OCI-LY7 (cell line): ENCODE measurements around the gene MEGF6. TPM values are rescaled to one million over a fixed set of nuclear protein-coding genes. Genes with fewer than 3 reads are reported as not detected.

Source experiments
- BruUV-seq: library from RNA; stranded (reverse); fragments of 400-500 nt; replicated peaks from 2 replicates; lab custom pipeline; 2021; lab: Mats Ljungman, UMichigan
- CTCF ChIA-PET: fragments of 300-600 bp; sonication (Branson Sonifier 250); formaldehyde crosslinking; loops from one replicate; lab custom pipeline; 2022; ENCODE audit warnings: antibody characterized with exemption; ENCODE audit not compliant: unreplicated experiment; lab: Charles Lee
- POLR2A ChIA-PET: fragments of 300-600 bp; sonication (Branson Sonifier 250); formaldehyde crosslinking; loops from one replicate; lab custom pipeline; 2022; ENCODE audit warnings: antibody characterized with exemption; lab: Charles Lee
- DNase-seq: peaks from one replicate; pipeline ENCODE4 v3.0.0-alpha.2; 2015; ENCODE audit warnings: low spot score
- H2AFZ ChIP-seq: fragments of 200-600 bp; sonication (generic), shearing (Covaris generic); 2 replicates; pipeline ENCODE4 v1.6.1; 2014; ENCODE audit warnings: mild to moderate bottlenecking, antibody characterized with exemption, low read length, moderate library complexity
- H3K27ac ChIP-seq: fragments of 200-600 bp; sonication (generic); 2 replicates; pipeline ENCODE4 v1.5.1; 2014; ENCODE audit warnings: mixed run types, low read depth, mild to moderate bottlenecking, moderate library complexity, low read length, inconsistent platforms; ENCODE audit not compliant: poor library complexity, severe bottlenecking
- H3K36me3 ChIP-seq: fragments of 200-600 bp; sonication (generic); 2 replicates; pipeline ENCODE4 v1.6.1; 2014; ENCODE audit warnings: mild to moderate bottlenecking, antibody characterized with exemption, low read length, moderate library complexity, mixed read lengths; ENCODE audit not compliant: insufficient read depth
- H3K4me1 ChIP-seq: fragments of 200-600 bp; sonication (generic); 2 replicates; pipeline ENCODE4 v1.5.1; 2014; ENCODE audit warnings: mild to moderate bottlenecking, low read length; ENCODE audit not compliant: insufficient read depth, poor library complexity, severe bottlenecking
- H3K4me2 ChIP-seq: fragments of 200-600 bp; sonication (generic); 2 replicates; pipeline ENCODE4 v1.6.1; 2014; ENCODE audit warnings: mild to moderate bottlenecking, low read length
- H3K4me3 ChIP-seq: fragments of 200-600 bp; sonication (generic); 2 replicates; pipeline ENCODE4 v1.5.1; 2014; ENCODE audit warnings: mild to moderate bottlenecking, low read depth, low read length; ENCODE audit not compliant: poor library complexity, severe bottlenecking
- H3K79me2 ChIP-seq: fragments of 200-600 bp; sonication (generic); 2 replicates; pipeline ENCODE4 v1.6.1; 2016; ENCODE audit warnings: low read depth, mild to moderate bottlenecking, low read length, moderate library complexity, mixed read lengths; ENCODE audit not compliant: insufficient read depth
- H3K9me2 ChIP-seq: fragments of 200-600 bp; sonication (generic); 2 replicates; pipeline ENCODE4 v1.6.1; 2016; ENCODE audit warnings: mild to moderate bottlenecking, low read length, mixed read lengths; ENCODE audit not compliant: insufficient read depth
- H3K9me3 ChIP-seq: fragments of 200-600 bp; sonication (generic); 2 replicates; pipeline ENCODE4 v1.6.1; 2014; ENCODE audit warnings: mild to moderate bottlenecking, mixed run types, low read length, mixed read lengths
- H4K20me1 ChIP-seq: fragments of 200-600 bp; sonication (generic); 2 replicates; pipeline ENCODE4 v1.6.1; 2014; ENCODE audit warnings: mild to moderate bottlenecking, antibody characterized with exemption, low read length, moderate library complexity, mixed read lengths; ENCODE audit not compliant: insufficient read depth
- CTCF ChIP-seq: fragments of 200-600 bp; sonication (generic); conservative IDR thresholded peaks from 2 replicates; pipeline ENCODE4 v1.5.1; 2014; ENCODE audit warnings: mild to moderate bottlenecking, antibody characterized with exemption, low read length, moderate library complexity, mixed read lengths
- EZH2phosphoT487 ChIP-seq: fragments of 200-600 bp; sonication (generic); IDR thresholded peaks from 2 replicates; pipeline ENCODE4 v1.6.1; 2018; ENCODE audit warnings: low read depth, borderline replicate concordance, mild to moderate bottlenecking, mixed run types, antibody characterized with exemption, low read length, moderate library complexity, mixed read lengths
- intact Hi-C: fragments of 100-400 bp; cut with micrococcal nuclease; formaldehyde crosslinking; loops from one replicate; pipeline ENCODE4 v1.10.0; 2022; ENCODE audit not compliant: unreplicated experiment
- total RNA-seq, 2 experiments: library from RNA; depleted of rRNA in 1 of 2; stranded (reverse); fragments of >200 nt in 1 of 2; shearing (Covaris generic) in 1 of 2; gene quantifications; 2 replicates each; pipeline ENCODE4 v1.2.3, GENCODE V29; 2014 to 2022

Gene MEGF6
- total RNA-seq, 2 experiments from 2014 or later, result 0.15 to 0.32 TPM

- Histone ChIP-seq H3K36me3 (no peaks in the 10 kb centered on the region), H3K4me1 (no peaks in the 10 kb centered on the region), H3K79me2 (no peaks in the 10 kb centered on the region), H2AFZ (no peak overlapping the region), H4K20me1 (no peaks in the 10 kb centered on the region), H3K9me2 (no peaks in the 10 kb centered on the region), H3K4me2 (no peak overlapping the region), H3K9me3 (no peaks in the 10 kb centered on the region), H3K4me3 (no peak overlapping the region), H3K27ac (no peak overlapping the region)
- no TSS peak for BruUV-seq
- intact Hi-C loops, result no loop called here
- CTCF ChIA-PET, result no interaction called here
- POLR2A ChIA-PET, result no interaction called here
- DNase-seq, result no peak
- TF ChIP-seq CTCF (no peak), EZH2phosphoT487 (no peak)
Observed at GRCh38 chr1:3460672-3461131, 150.6 kb downstream of the MEGF6 start.

GRCh38 chr1:3459940-3460671, 151.2 kb downstream of the MEGF6 start:
- CTCF ChIA-PET, result no interaction called here
- intact Hi-C loops, result no loop called here
- H2AFZ ChIP-seq, result no peak overlapping the region
- H4K20me1 ChIP-seq, result no peaks in the 10 kb centered on the region
- TF ChIP-seq CTCF (no peak), EZH2phosphoT487 (no peak)
- H3K36me3 ChIP-seq, result no peaks in the 10 kb centered on the region
- no peak overlapping the region for H3K4me2 ChIP-seq
- DNase-seq, result no peak
- no peaks in the 10 kb centered on the region for H3K4me1 ChIP-seq
- H3K9me2 ChIP-seq, result no peaks in the 10 kb centered on the region
- H3K79me2 ChIP-seq, result no peaks in the 10 kb centered on the region
- POLR2A ChIA-PET, result no interaction called here
- H3K9me3 ChIP-seq, result no peaks in the 10 kb centered on the region
- no peak overlapping the region for H3K27ac ChIP-seq
- no TSS peak for BruUV-seq
- H3K4me3 ChIP-seq, result no peak overlapping the region
